Measurements from ENCODE around the gene ZFP69B.
A peak's percentile ranks its signal among the peaks of the same experiment; 100 is the strongest.

ZFP69B gene

GRCh38 chr1:40449684-40450494 lies at the start of gene ZFP69B:
TSS of gene ZFP69B (plus strand) at chr1:40450476. CDS start at chr1:40450962, 486 bp downstream.
- peak; percentile 70 for DNase-seq (ENCODE audit: low read depth, low spot score)

DNA sequence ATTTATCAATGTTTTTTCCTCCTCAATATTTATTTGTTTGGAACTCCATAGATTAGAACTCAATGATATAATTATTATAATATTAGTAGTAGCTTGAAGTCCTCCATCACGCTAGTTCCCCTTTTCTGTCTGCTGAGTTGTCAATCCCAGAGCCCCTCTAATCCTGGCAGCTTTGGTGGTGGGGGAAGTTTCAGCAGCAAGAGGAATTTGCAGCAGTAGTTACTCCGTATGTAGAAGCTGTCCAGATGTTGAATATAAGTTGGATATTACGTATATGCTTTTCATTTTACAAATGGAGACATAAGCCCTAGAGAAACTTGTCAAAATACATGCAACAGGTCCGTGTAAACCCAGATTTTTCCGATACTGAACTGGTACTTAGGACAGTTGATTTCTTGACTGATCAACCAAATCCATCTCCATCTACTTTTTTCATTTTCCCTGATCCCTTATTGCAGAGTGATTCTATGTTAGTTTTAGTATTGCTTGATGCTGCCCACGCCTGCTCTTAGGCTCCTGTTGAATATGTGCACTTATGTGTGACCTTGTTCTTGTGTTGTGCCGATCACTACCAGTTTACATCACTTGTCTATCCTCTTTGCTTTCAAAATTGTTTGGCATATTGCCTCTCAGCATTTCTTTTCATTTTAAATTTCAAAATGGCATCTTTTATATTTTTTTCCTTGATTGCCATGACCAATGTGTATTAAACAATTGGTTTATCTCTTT lies 48.6 kb upstream of the ZFP69B start:
- no peak for DNase-seq (ENCODE audit: low read depth, low spot score)

- no peak for DNase-seq (ENCODE audit: low read depth, low spot score)
These were observed 45.4 kb upstream of the ZFP69B start for GRCh38 chr1:40404670-40405462.

DNA sequence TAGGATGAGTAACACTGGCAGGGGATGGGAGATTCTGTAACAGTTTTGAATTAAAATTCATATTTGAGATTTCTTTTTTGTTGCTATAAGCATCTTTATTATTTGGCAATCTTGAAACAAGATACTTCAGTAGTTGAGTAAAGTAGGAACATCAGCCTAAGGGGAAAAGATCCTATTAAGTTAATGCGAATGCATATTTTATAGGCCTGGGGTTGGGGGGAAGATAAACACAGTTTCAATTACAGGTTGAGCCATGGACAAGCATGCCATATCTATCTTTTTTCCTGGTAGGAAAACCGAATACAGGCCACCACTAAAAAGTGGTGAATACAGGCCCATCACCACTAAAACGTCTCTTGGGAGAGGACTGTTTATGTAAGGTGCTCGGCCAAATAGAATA lies 44.5 kb upstream of the ZFP69B start:
- DNase-seq (ENCODE audit: low read depth, low spot score): no peak

DNA sequence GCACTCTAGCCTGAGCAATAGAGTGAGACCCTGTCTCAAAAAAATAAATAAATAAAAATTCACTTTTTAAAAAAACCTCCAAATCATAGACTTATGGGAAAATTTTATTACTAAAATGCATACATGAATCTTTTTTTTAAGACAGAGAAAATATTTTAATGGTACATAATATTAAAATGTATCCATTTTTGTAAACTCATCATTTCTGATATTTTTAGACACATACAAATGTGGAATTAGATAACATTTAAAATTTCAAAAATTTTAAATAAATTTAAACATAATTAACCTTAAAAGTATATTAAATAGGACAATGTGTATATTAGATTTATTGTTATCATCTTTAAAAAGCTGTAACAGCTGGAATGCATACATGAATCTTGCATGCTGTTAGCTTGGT lies 42.8 kb upstream of the ZFP69B start:
- no peak for DNase-seq (ENCODE audit: low read depth, low spot score)

GRCh38 chr1:40409467-40409866 lies 40.8 kb upstream of the ZFP69B start:
- DNase-seq (ENCODE audit: low read depth, low spot score): no peak

DNA sequence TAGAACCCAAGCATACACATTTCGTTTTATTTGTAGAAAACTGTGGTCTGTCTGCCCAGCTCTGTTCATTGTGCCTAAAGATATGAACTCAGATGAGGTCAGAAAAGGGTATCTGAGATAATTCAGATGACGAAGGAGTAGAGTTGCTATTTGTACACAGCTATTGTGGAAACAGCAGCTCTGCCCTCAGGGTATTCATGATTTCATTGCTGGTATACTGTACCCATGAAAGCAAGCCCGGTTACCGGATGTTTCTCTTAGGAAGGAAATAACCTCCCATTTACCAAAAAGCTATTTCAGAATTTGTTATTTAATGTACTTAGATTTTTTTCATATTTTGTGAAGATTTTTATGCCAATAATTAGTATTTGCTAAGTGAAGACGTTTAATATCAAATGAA lies 39.0 kb upstream of the ZFP69B start:
- DNase-seq (ENCODE audit: low read depth, low spot score): no peak

DNA sequence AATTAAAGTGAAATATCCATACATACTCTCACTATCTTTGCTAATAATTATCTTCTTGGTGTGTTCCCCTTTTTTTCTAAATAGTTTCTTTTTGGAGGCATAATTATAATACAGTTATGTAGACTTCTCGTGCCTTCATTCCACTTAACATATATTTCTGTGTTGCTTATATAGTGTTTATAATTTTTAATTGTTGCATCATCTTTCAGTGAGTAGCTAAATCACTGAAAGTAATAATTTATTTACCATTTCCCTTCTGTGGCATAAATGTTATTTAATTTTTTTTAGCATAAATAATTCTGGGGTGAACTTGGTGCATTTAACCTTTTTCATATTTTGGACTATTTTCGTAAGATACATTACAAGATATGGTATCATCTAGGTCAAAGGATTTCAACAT lies 38.4 kb upstream of the ZFP69B start:
- no peak for DNase-seq (ENCODE audit: low read depth, low spot score)

GRCh38 chr1:40413527-40414252 lies 36.6 kb upstream of the ZFP69B start:
- no peak for DNase-seq (ENCODE audit: low read depth, low spot score)

DNA sequence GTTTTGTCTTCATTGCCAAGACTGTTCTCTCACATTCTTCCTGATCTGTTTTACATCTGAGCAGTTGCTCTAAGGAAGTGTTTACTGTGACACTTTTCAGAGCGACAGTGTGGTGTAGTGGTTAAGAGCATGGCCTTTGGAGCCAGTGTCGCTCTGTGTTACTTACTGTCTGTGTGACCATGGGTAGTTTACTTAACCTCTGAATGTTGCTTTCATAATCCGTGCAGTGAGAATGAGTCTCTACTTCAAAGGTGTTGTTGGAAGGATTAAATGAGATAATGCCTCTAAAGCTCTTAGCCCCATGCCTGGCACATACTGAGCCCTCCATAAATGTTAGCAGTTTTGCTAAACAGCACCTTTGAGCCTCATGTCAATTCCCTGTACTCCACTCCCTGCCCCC lies 35.9 kb upstream of the ZFP69B start:
- no peak for DNase-seq (ENCODE audit: low read depth, low spot score)

DNA sequence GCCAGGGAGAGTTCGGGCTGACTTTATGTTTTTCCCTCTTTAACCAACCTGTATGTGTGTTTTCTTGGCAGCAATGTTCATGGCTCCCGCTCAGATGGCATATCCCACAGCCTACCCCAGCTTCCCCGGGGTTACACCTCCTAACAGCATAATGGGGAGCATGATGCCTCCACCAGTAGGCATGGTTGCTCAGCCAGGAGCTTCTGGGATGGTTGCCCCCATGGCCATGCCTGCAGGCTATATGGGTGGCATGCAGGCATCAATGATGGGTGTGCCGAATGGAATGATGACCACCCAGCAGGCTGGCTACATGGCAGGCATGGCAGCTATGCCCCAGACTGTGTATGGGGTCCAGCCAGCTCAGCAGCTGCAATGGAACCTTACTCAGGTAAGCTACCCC lies 33.6 kb upstream of the ZFP69B start:
- DNase-seq (ENCODE audit: low read depth, low spot score): no peak

- no peak for DNase-seq (ENCODE audit: low read depth, low spot score)
These were observed 28.6 kb upstream of the ZFP69B start for GRCh38 chr1:40421431-40422384.

- no peak for DNase-seq (ENCODE audit: low read depth, low spot score)
These were observed 27.5 kb upstream of the ZFP69B start for GRCh38 chr1:40422630-40423263.

- DNase-seq (ENCODE audit: low read depth, low spot score): no peak
These were observed 27.0 kb upstream of the ZFP69B start for GRCh38 chr1:40423264-40423642.

- no peak for DNase-seq (ENCODE audit: low read depth, low spot score)
These were observed 26.2 kb upstream of the ZFP69B start for GRCh38 chr1:40423951-40424618.

- DNase-seq (ENCODE audit: low read depth, low spot score): no peak
These were observed 25.1 kb upstream of the ZFP69B start for GRCh38 chr1:40425198-40425597.

GRCh38 chr1:40431385-40431784 lies 18.9 kb upstream of the ZFP69B start:
- DNase-seq (ENCODE audit: low read depth, low spot score): no peak

GRCh38 chr1:40432644-40433390 lies 17.5 kb upstream of the ZFP69B start:
- no peak for DNase-seq (ENCODE audit: low read depth, low spot score)

- no peak for DNase-seq (ENCODE audit: low read depth, low spot score)
These were observed 14.8 kb upstream of the ZFP69B start for GRCh38 chr1:40435471-40435870.
